Sciatic nerve (tissue), 2 donors: ENCODE data around the gene CLTCL1. TPM values are rescaled to one million over a fixed set of nuclear protein-coding genes. Genes with fewer than 3 reads are reported as not detected.
"Not testable (repeated sequence)": the region's sequence is repeated elsewhere in the genome, so short reads cannot be mapped to it uniquely, and the experiment has no call there.

ENCODE experiments used
- ATAC-seq: fragments of 200-7000 bp; cut with Tn5 transposase; one replicate; pipeline ENCODE4 v1.9.1; 2020; ENCODE audit warnings: mild to moderate bottlenecking, moderate library complexity
- DNase-seq: peaks from one replicate; pipeline ENCODE4 v3.0.0-alpha.2; 2020; ENCODE audit warnings: low spot score
- intact Hi-C: fragments of 100-400 bp; cut with DNase I; formaldehyde crosslinking; loops from one replicate; pipeline ENCODE4 v1.14.2; 2022
- total RNA-seq: library from RNA; stranded (reverse); fragmentation: NEBNext Ultra II Directional; extraction: Animal tissue kit (Norgen Biotek cat#: 25700); gene quantifications from one replicate; pipeline ENCODE4 v1.2.1, GENCODE V29; 2021
- donor health status: DM: no; HTN: no; CAD: no.
- donor health status: DM: no; HTN: no; CAD: no.

The CLTCL1 gene
- total RNA-seq, 1 donor from 2014 or later = 14.2 TPM

DNA sequence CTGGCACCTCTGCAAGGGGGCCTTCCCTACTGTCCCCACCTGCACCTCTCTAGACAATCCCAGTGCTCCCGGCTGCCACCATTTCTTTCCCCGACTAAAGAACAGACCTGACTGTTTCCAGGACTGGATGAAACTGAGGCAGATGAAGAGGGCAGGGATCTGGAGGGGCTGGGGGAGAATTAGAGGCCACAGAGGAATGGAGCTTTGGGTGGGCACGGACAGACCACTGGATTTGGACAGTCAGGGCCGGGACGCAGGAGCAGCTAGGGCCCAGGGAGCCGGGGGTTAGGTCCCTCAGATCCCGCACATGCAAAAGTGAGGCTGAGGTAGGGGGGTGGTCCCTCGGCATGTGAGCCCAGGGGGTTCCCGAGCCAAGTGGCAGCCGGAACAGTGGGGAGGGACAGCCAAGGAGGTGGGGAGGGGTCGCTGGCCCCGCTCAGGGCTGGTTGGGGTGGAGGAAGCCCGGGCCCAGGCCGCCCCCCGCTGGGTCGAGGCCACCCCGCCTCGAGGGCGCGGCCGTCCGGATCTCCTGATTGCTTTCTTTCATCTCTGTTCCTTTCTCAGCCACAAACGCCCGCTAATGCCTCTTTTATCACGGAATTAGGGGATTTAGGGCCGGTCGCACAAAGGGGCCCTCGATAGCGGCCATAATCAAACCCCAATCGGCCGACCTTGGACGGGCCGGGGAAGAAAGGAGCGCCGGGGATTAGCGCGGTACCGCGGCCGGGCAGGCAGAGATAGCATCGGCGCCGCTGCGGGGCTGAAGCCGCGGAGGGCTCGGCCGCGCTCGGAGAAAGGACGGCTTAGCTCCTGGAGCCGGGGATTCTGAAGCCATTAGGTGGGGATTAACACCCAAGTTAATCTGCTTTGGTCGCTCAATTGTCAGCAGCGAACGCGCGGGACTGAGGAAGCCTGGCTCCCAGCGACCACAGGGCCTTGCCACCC lies 122.2 kb downstream of the CLTCL1 start:
- DNase-seq = no peak
- intact Hi-C loops = no loop called here
- ATAC-seq = no peak

DNA sequence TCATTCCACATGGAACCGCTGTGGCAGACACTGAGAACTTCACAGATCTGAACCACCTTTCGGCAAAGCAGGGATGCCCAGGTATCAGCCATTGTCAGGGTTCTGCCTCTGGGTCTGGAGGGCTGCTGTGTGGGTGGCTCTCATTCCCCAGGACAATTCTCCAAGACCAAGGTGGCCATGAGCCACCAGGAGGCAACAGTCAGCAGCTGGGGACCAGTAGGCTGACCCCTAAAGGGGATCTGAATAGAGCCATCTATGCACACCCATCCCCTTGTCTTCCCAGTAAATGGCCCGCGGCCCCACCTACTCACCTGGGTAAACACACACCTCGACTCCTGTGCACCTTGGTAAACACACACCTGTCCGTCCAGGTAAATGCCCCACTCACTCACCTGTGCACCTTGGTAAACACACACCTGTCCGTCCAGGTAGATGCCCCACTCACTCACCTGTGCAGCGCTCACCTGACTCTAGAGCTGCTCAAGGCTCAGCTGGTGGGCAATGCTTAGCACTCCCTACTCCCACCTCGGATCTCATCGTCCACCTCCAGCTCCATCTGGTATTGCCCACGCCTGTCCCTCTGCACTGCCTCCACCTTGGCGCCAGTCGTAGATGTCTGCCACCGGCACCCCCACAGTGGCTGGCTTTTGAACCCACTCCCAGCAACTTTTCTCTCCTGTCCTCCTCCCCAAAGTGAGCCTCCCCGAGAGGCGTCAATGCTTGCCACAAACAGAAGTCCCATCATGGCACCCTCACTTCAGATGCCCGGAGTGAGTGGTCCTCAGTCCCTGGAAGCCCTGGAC lies 123.2 kb downstream of the CLTCL1 start:
- DNase-seq = no peak
- ATAC-seq = no peak
- intact Hi-C loops = no loop called here

DNA sequence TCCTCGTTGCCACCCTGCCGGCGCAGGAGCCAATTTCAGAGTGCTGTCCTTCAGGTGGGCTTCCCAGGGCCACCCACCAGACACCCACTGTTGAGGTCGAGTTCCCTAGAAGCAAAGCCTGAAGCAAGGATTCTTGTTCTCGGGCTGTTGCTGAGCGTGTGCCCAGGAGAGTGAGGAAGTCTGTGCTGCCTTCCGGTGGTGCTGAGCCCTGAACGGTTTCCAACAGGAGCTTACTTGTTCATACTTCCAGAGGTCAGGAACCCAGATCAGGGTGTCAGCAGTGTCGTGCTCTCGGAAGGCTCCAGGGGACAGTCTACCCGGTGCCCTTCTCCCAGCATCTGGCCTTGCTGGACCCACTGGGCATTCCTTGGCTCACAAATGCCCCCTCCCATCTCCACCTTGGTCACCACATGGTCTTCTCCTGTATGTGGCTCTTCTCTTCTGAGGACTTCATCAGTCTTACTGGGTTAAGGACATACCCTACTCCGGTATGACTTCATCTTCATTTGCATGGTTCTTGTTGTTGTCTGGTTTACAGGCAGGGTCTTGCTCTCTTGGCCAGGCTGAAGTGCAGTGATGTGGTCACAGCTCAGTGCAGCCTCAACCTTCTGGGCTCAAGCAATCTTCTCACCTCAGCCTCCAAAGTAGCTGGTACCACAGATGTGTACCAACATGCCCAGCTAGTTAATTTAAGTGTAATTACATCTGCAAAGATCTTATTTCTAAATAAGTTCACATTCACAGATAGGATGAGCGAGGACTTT lies 124.2 kb downstream of the CLTCL1 start:
- DNase-seq (no peak), ATAC-seq (no peak)
- intact Hi-C loops = no loop called here

DNA sequence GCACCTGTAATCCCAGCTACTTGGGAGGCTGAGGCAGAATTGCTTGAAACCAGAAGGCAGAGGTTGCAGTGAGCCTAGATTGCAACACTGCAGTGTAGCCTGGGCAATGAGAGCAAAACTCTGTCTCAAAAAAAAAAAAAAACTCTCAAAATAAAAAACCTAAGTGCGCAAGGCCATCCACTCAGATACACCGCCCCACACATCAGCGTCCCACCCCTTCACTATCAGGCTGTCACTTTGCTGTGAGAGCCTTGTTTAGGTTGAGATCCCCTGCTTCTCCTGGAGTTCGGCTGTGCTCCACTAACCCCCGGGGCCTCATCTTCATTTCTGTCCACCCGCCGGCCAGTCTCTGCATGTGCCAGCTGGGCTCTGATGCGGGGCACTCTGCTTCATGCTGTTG lies 125.1 kb downstream of the CLTCL1 start:
- intact Hi-C loops = no loop called here
- no peak for ATAC-seq
- no peak for DNase-seq

DNA sequence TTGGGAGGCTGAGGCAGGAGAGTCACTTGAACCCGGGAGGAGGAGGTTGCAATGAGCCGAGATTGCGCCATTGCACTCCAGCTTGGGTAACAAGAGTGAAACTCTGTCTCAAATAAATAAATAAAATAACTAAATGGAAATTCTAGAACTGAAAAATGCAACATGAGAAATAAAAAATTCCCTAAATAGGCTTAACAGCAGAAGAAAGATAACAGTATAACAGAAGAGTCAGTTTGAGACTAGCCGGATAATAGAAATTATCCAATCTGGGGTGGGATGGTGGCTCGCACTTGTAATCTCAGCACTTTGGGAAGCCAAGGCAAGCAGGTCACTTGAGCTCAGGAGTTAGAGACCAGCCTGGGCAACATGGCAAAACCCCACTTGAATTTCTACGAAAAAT lies 127.1 kb downstream of the CLTCL1 start:
- ATAC-seq = no peak
- no peak for DNase-seq
- intact Hi-C loops = no loop called here

DNA sequence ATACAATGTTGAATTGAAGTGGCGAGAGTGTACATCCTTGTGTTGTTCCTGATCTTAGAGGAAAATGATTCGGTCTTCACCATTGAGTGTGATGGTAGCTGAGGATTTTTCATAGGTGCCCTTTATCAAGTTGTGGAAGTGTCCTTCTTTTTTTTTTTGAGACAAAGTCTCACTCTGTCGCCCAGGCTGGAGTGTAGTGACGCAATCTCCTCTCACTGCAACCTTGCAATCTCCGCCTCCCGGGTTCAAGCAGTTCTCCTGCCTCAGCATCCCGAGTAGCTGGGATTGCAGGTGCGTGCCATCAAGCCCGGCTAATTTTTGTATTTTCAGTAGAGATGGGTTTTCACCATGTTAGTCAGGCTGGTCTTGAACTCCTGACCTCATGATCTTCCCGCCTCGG lies 132.9 kb downstream of the CLTCL1 start:
- intact Hi-C loops, DNase-seq, ATAC-seq: not testable (repeated sequence)

DNA sequence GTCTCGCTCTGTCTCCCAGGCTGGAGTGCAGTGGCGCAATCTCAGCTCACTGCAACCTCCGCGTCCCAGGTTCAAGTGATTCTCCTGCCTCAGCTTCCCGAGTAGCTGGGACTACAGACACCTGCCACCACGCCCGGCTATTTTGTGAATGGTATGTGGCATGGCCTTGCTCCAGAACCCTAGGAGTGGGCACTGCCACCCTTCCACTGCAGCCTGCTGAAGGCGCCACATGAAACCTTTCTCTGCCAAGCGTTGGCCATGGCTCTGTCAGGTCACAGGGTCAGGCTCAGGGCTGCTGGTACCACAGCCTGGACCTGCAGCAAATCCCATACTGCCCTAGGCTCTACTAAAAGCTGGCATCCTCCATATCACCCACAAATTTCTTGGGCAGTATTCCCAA lies 135.4 kb downstream of the CLTCL1 start:
- DNase-seq, ATAC-seq, intact Hi-C loops: not testable (repeated sequence)

DNA sequence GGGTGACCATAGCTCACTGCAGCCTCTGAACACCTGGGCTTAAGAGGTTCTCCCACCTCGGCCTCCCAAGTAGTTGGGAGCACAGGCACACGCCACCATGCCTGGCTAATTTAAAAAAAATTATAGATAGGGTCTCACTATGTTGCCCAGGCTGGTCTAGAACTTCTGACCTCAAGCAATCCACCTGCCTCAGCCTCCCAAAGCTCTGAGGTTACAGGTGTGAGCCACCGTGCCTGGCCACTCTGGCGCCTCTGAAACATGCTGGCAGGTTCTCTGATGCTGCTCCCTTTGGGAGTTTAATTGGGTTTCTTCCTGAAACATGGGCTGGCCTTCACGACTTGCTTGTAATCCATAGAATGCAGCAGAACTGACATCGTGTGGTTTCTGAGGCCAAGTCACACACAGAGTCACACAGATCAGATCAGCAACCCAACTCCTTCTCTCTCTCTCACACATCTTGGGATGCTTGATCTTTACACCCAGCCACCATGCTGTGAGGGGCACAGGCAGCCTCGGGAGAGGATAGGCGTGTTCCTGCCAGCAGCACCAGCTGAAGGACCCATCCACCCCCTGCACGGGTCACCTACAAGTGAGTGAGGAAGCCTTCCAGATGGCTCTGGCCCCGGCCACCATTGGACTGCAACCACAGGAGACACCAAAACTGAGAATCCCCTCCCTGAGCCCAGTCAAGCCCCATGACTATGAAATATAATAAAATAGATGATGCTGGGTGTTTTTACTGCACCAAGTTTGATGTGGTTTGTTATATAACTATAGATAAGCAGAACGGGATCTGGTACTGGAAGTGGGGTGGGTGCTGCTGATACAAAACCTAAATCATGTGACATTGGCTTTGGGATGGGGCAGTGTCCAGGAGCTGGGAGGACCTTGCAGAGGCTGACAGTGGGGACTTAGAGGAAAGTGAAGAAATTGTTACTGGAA lies 138.3 kb downstream of the CLTCL1 start:
- DNase-seq = no peak
- no peak for ATAC-seq
- intact Hi-C loops = no loop called here

DNA sequence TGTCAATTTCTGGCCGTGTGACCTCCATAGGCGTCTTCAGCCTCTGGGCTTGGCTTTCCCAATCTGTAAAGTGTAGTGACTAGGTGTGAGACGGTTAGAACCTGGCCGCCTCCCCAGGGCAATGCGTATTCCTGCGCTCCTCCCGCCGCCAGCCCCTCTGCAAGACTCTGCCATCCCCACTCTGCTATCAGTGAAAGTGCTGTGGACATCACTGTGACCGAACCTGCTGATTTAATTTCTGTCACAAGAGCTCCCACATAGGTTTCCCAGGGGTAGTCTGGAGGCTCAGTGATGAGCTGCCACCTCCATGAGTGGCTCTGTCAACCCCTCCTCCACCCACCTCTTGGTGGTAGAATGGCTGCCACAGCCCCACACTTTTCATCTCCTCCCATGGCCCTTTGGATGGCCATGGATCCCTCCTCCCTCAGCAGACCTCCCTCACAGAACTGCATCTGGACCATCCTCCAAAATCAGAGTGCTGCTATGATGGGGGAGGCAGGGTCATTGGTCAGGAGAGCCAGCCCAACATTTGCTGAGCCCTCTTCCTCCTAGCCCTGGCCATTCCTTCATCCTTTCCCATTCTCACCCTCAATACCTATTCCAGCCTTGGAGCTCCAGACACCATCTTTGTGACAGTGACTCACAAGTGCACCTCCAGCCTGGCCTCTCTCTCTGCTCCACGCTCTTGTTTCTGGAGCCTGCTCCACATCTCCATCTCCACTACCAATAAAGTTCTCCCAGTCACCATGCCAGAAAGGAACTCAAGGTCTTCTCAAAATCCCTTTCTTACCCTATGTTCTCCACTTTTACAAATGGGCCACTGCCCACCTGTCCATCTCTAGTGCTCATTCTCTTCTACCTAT lies 140.0 kb downstream of the CLTCL1 start:
- no peak for ATAC-seq
- no peak for DNase-seq
- intact Hi-C loops = no loop called here

DNA sequence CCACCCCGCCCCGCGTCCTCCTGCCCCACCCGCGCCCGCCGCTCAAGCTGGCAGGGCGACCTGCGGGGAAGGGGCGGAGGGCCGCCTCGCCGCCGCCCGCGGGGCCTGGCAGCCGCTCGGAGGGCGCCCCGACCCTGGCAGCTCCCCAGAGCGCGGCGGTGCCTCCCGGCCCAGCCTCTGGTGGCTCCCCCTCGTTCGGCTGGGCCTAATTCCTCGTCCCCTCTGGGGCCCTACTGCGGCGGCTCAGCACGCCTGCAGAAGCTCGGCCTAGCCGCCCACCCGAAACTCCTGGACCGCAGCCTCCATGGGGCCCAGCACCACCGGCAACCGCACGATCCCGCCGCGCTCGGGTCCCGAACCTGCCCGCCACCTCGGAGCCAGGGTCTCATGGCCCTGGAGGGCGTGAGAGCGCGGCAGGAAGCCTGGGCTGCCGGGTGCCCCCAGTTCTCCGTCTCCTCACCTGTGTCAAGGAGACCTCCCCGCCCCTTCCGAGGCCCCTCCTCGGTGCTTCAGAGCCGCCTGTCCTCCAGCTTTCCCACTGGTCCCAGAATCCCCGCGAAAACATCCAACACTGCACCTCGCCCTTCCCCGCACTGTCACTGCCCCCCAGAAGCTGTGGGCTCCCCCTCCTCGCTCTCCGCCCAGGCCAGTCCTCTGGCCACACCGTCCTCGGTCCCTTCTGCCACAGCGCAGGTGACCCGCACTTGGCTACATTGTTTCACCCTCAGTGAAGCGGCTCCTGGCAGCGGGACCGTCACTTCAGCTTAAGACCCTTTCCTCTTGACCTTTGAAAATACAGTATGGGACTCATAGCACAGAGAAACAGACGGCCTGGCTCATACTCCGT lies 140.8 kb downstream of the CLTCL1 start:
- no peak for ATAC-seq
- intact Hi-C loops = no loop called here
- no peak for DNase-seq

DNA sequence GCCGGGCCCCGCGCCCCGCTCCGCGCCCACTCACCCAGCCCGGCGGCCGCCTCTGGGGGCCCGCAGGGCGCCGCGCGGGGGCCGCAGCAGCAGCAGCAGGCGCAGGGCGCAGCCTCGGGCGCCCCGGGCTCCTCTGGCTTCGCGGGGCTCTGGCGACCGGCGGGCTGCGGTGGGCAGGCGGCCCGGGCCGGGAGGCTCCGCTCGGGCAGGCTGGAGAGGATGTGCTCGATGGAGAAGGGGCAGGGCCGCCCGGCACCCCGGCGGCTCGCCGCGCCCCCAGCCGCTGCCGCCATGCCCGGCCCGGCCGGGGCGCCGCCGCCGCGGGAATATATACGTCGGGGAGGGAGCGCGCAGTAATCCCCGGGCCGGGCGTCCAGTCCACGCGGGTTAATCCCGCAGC lies 141.5 kb downstream of the CLTCL1 start, which contains the start of gene GSC2:
Gene GSC2, minus strand, starts transcription at position 302 of the 400 bp plus-strand sequence. Its CDS starts 9 bp downstream, at position 293.
- DNase-seq = no peak
- no peak for ATAC-seq
- intact Hi-C loops = no loop called here

DNA sequence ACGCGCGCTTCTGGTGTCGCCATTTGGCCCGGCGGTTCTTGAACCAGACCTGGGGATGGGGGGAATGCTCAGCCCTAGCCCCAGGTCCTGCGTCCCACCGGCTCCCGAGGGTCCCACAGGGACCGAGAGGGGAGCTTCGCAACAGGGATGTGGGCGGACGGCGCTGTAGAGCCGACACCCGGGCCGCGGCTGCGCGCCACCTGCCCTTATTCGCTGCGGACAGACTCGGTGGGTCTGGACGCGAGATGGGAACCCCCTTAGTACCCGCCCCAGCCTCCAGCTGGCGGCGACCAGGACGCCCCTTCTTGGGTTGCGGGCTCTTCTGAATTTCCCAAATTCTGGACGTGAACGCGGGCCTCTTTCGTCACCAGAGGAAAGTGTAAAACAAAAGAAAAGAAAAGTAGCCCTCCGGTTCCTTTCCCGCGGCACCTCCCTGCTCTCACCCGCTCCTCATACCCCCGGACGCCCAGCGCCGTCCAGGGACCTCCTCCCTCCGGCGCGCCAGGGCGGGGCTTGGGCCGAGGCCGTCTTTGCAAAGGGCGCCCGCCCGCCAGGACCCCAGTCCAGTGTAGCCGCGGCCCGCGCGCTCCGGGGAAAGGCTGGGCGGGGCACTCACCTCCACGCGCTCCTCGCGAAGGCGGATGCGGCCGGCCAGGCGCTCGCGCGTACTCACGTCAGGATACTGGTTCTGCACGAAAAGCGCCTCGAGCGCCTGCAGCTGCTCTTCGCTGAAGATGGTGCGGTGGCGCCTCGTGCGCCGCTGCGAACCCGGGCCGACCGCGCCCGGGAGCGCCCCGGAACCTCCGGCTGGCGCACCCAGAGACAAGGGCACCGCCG lies 142.3 kb downstream of the CLTCL1 start:
- intact Hi-C loops = no loop called here
- ATAC-seq = no peak

DNA sequence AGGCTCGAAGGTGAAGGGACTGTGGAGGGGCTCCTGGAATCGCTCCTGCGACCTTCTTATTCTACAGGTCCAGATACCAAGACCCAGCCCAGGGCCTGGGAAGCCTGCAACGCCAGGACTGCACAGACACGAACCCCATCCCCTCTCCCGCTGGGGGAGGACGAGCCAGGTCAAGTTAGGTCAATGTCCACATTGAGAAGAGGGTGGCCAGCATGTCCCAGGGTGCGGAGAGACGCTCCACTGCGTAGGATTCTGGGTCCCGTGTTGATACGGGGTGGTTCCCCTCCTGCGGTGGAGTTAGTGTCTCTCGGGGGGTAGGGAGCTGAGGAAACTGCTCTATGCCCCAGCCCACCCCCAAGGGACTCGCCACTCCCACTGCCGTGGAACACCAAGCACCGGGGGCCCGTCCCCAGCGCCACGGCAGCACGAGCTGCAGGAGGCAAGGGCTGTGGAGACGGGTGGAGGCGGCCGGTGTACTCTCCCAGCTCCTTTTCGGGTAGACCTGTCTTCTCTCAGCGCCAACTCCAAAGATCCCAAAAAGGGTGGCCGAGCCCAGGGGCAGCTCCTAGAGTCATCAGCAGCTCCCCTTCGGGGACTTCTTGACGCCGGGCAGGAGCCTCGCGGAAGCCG lies 143.0 kb downstream of the CLTCL1 start:
- intact Hi-C loops = no loop called here
- ATAC-seq = no peak
- no peak for DNase-seq

More for the DNA sequence above, 142.3 kb downstream of the CLTCL1 start:
- DNase-seq = no peak

DNA sequence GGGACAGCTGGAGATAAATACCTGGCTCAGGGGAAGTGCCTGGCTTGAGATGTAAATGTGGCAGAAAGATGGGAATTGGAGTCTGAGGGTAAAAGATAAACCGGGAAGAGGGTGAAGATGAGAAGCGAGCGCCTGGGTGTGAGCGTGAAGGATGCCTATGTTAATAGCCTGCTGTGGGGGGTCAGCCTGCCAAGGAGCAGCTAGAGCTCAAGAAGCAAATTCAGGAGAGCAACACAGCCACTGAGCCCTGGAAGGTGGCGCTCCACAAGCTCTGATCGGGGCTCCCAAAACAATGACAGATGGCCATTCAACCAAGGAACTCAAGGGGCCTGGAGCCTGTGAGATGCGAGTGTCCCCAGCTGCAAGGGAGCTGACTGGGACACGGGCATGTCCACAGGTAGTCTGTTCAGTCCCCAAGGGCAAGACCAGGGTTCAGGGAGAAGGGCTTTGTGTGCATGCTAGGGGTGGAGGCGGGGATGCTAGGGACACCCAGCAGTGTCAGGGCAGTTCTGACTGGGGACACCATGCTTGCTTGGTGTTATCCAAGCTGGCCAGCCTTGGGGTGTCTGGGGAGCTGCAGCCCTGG lies 144.2 kb downstream of the CLTCL1 start:
- intact Hi-C loops = no loop called here
- ATAC-seq = no peak
- no peak for DNase-seq
